ENCODE measurements around the gene RIN3. TPM values are rescaled to one million over a fixed set of nuclear protein-coding genes. Genes with fewer than 3 reads are reported as not detected.

RIN3 gene
- total RNA-seq, 1 donor = 48.8 TPM

- Histone ChIP-seq H3K4me1 (ENCODE audit: insufficient read depth, low read length) (peaks cover 63% of the 10 kb centered on the region), H3K9me3 (ENCODE audit: low read depth, low read length) (no peaks in the 10 kb centered on the region), H3K4me3 (ENCODE audit: low read length) (no peak overlapping the region)
These were observed 131.5 kb downstream of the RIN3 start for GRCh38 chr14:92644970-92645515.

GRCh38 chr14:92645841-92646478 lies 132.4 kb downstream of the RIN3 start:
- Histone ChIP-seq H3K27me3 (ENCODE audit: insufficient read depth, low read length) (no peaks in the 10 kb centered on the region), H3K9me3 (ENCODE audit: low read depth, low read length) (no peaks in the 10 kb centered on the region), H3K4me3 (ENCODE audit: low read length) (no peak overlapping the region), H3K4me1 (ENCODE audit: insufficient read depth, low read length) (peaks cover 72% of the 10 kb centered on the region)

More at GRCh38 chr14:92644970-92645515, 131.5 kb downstream of the RIN3 start:
- no peaks in the 10 kb centered on the region for H3K27me3 ChIP-seq (ENCODE audit: insufficient read depth, low read length)

DNA sequence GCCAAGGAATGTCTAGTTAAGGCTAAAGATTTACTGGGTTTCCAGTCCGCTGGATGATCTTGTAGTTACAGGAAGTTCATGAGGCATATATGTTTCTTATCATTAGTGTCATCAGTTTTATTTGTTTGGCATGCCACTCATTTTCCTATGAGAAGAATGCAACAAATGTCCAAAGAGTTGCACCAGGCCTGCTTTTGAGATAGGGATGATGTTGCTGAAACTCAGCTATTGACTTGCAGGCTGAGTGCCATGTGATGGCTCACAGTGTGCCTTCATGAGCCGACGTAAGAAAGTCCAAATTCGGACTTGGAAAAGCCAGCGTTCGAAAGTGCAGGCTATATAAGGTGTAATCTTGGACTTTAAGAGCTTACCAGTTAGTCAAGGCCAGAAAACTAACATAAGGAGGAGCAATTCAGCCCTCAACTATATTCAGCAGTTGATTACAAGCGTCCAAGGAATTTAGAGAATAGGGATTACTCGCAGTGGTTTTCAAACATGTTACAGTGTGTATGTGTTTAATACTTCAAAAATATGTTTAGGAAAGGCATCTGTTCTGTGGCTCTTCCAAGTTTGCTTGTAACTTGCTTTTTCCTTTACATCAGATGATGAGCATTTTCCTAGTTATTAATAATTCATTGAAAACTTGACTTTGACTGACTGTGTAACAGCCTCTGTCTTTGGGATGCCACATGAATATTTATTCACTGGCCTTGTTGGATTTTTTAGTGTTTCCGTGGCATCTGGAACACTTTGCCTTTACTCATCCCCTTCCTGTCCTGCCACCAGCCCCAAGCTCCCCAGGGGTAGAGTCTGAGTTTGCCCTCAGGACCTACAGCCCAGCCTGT lies 133.6 kb downstream of the RIN3 start:
- Histone ChIP-seq H3K9me3 (ENCODE audit: low read depth, low read length) (no peaks in the 10 kb centered on the region), H3K4me3 (ENCODE audit: low read length) (no peak overlapping the region), H3K4me1 (ENCODE audit: insufficient read depth, low read length) (peaks cover 81% of the 10 kb centered on the region), H3K27me3 (ENCODE audit: insufficient read depth, low read length) (no peaks in the 10 kb centered on the region)

DNA sequence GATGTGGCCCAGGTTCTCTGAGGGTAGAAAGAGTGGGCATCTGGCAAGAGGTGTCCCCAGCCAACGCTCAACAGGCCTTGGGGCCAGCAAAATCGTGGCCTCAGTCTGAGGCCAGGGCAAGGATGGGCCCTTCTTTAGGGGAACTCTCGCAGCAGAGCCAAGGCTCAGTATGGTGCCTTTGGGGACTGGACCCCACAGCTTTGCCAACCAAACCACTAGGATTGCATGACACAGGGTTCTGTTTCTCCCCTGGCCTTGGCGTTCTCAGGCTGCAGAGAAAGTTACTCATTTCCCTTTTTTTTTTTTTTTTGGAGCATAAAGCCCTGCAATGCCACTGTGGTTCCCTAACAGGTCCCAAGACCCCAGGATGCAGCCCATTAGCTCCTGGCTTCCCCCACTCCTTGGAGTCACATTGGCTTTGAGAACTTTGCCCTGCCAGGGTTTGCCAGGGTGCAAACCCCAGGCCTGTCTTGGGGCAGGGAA lies 134.3 kb downstream of the RIN3 start:
- no peak overlapping the region for H3K4me3 ChIP-seq (ENCODE audit: low read length)
- no peaks in the 10 kb centered on the region for H3K9me3 ChIP-seq (ENCODE audit: low read depth, low read length)
- H3K4me1 ChIP-seq (ENCODE audit: insufficient read depth, low read length) = peaks cover 84% of the 10 kb centered on the region
- no peaks in the 10 kb centered on the region for H3K27me3 ChIP-seq (ENCODE audit: insufficient read depth, low read length)

DNA sequence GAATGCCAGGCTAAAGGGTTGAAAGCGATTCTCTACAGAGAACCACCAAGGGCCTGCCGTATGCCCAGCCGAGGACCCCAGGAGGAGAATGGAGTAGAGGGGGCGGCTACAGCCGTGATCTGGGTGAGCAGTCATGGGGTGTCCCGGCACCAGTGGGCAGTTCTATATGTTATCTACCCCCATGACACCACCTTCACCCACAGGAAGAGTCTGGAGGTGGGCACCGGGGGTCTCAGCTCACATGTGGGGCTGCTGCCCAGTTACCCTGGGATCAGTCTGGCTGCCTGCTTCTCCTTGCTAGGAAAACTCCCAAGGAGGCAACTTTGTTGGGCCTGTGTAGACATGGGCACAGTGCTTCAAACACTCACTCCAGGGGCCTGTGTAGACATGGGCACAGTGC lies 135.5 kb downstream of the RIN3 start:
- H3K4me3 ChIP-seq (ENCODE audit: low read length) = no peak overlapping the region
- no peaks in the 10 kb centered on the region for H3K9me3 ChIP-seq (ENCODE audit: low read depth, low read length)
- H3K4me1 ChIP-seq (ENCODE audit: insufficient read depth, low read length) = peaks cover 87% of the 10 kb centered on the region
- no peaks in the 10 kb centered on the region for H3K27me3 ChIP-seq (ENCODE audit: insufficient read depth, low read length)

- Histone ChIP-seq H3K4me3 (ENCODE audit: low read length) (no peak overlapping the region), H3K4me1 (ENCODE audit: insufficient read depth, low read length) (peaks cover 86% of the 10 kb centered on the region), H3K9me3 (ENCODE audit: low read depth, low read length) (no peaks in the 10 kb centered on the region), H3K27me3 (ENCODE audit: insufficient read depth, low read length) (no peaks in the 10 kb centered on the region)
These were observed 136.5 kb downstream of the RIN3 start for GRCh38 chr14:92649934-92650545.

DNA sequence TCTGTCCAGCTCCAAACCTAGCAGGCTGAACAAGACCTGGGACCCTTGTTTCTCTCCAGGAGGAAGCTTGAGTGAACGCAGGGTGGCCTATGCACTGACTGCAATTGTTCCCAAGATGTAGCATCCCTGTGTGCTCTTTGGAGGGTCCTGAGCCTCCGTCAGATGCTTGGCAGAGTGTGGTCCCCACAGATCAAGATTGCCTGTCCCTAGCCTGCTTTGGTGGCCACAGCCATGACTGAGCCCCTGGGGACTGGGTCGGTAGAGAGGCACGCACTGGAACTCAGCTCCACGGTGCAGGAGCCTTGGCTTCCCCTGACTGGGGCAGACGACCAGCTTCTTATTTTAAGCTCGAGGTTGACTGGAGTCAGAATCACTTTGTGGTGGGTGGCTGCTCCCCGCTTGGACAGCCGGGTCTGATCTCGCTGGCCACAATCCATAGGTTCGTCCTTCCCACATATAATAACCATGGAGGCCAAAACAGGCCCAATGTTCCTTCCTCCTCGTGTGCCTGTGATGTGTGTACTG lies 137.1 kb downstream of the RIN3 start:
- peaks cover 86% of the 10 kb centered on the region for H3K4me1 ChIP-seq (ENCODE audit: insufficient read depth, low read length)
- H3K4me3 ChIP-seq (ENCODE audit: low read length) = peak overlapping the region; percentile 41

GRCh38 chr14:92651106-92651757 lies 137.7 kb downstream of the RIN3 start:
- no peaks in the 10 kb centered on the region for H3K9me3 ChIP-seq (ENCODE audit: low read depth, low read length)
- H3K27me3 ChIP-seq (ENCODE audit: insufficient read depth, low read length) = no peaks in the 10 kb centered on the region
- H3K4me3 ChIP-seq (ENCODE audit: low read length) = peak overlapping the region; percentile 41
- H3K4me1 ChIP-seq (ENCODE audit: insufficient read depth, low read length) = peaks cover 86% of the 10 kb centered on the region

More for the DNA sequence above, 137.1 kb downstream of the RIN3 start:
- no peaks in the 10 kb centered on the region for H3K27me3 ChIP-seq (ENCODE audit: insufficient read depth, low read length)
- H3K9me3 ChIP-seq (ENCODE audit: low read depth, low read length) = no peaks in the 10 kb centered on the region

DNA sequence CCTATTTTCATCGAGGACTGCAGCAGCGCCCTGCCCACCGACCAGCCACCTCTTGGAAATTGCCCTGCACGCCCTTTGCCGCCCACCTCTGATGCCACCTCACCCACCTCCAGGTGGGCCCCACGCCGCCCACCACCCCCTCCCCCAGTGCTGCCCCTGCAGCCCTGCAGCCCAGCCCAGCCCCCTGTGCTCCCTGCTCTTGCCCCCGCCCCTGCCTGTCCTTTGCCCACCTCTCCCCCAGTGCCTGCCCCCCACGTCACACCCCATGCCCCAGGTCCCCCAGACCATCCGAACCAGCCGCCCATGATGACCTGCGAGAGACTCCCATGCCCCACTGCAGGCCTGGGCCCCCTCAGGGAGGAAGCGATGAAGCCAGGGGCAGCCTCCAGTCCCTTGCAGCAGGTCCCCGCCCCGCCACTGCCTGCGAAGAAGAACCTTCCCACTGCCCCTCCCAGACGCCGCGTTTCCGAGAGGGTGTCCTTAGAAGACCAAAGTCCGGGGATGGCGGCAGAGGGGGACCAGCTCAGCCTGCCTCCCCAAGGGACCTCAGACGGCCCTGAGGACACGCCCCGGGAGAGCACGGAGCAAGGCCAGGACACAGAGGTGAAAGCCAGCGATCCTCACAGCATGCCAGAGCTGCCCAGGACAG lies 138.3 kb downstream of the RIN3 start:
- Histone ChIP-seq H3K4me3 (ENCODE audit: low read length) (peak overlapping the region; percentile 90), H3K27me3 (ENCODE audit: insufficient read depth, low read length) (no peaks in the 10 kb centered on the region), H3K9me3 (ENCODE audit: low read depth, low read length) (no peaks in the 10 kb centered on the region), H3K4me1 (ENCODE audit: insufficient read depth, low read length) (peaks cover 86% of the 10 kb centered on the region)

GRCh38 chr14:92652413-92653151 lies 139.0 kb downstream of the RIN3 start:
- no peaks in the 10 kb centered on the region for H3K9me3 ChIP-seq (ENCODE audit: low read depth, low read length)
- H3K27me3 ChIP-seq (ENCODE audit: insufficient read depth, low read length) = no peaks in the 10 kb centered on the region
- peak overlapping the region; percentile 90 for H3K4me3 ChIP-seq (ENCODE audit: low read length)
- peaks cover 86% of the 10 kb centered on the region for H3K4me1 ChIP-seq (ENCODE audit: insufficient read depth, low read length)

- peak overlapping the region; percentile 90 for H3K4me3 ChIP-seq (ENCODE audit: low read length)
- peaks cover 86% of the 10 kb centered on the region for H3K4me1 ChIP-seq (ENCODE audit: insufficient read depth, low read length)
- H3K27me3 ChIP-seq (ENCODE audit: insufficient read depth, low read length) = no peaks in the 10 kb centered on the region
- no peaks in the 10 kb centered on the region for H3K9me3 ChIP-seq (ENCODE audit: low read depth, low read length)
These were observed 139.6 kb downstream of the RIN3 start for GRCh38 chr14:92653162-92653651.

- H3K4me1 ChIP-seq (ENCODE audit: insufficient read depth, low read length) = peaks cover 86% of the 10 kb centered on the region
- H3K9me3 ChIP-seq (ENCODE audit: low read depth, low read length) = no peaks in the 10 kb centered on the region
- peak overlapping the region; percentile 90 for H3K4me3 ChIP-seq (ENCODE audit: low read length)
These were observed 140.8 kb downstream of the RIN3 start for GRCh38 chr14:92654239-92654901.

More at GRCh38 chr14:92654239-92654901, 140.8 kb downstream of the RIN3 start:
- no peaks in the 10 kb centered on the region for H3K27me3 ChIP-seq (ENCODE audit: insufficient read depth, low read length)
